MM.1S (cell line): ENCODE measurements around the gene HSPA12B.

Experiments used
- DNase-seq: peaks from one replicate; pipeline ENCODE4 v3.0.0-alpha.2; 2015
- H2AFZ ChIP-seq: fragments of 300-600 bp; sonication (generic); 2 replicates; pipeline ENCODE4 v1.6.0; 2016; ENCODE audit warnings: antibody characterized with exemption, low read length
- H3F3A ChIP-seq: fragments of 300-600 bp; sonication (generic); 2 replicates; pipeline ENCODE4 v1.6.1; 2016; ENCODE audit warnings: mild to moderate bottlenecking, antibody characterized with exemption, low read length, moderate library complexity, mixed read lengths; ENCODE audit not compliant: insufficient read depth
- H3K27ac ChIP-seq: fragments of 300-600 bp; sonication (generic); 2 replicates; pipeline ENCODE4 v1.5.1; 2016; ENCODE audit warnings: mild to moderate bottlenecking, low read length
- H3K27me3 ChIP-seq: fragments of 300-600 bp; sonication (generic); replicated peaks from 2 replicates; pipeline ENCODE4 v1.6.0; 2016; ENCODE audit warnings: low read length; ENCODE audit not compliant: insufficient read depth
- H3K36me3 ChIP-seq: fragments of 300-600 bp; sonication (generic); replicated peaks from 2 replicates; pipeline ENCODE4 v1.6.1; 2016; ENCODE audit warnings: mild to moderate bottlenecking, low read length, mixed read lengths; ENCODE audit not compliant: insufficient read depth
- H3K4me1 ChIP-seq: fragments of 300-600 bp; sonication (generic); 2 replicates; pipeline ENCODE4 v1.6.1; 2016; ENCODE audit warnings: low read length, mixed read lengths
- H3K4me2 ChIP-seq: fragments of 300-600 bp; sonication (generic); 2 replicates; pipeline ENCODE4 v1.6.0; 2016; ENCODE audit warnings: low read depth, low read length
- H3K4me3 ChIP-seq: fragments of 300-600 bp; sonication (generic); 2 replicates; pipeline ENCODE4 v1.5.1; 2016; ENCODE audit warnings: low read length, mixed read lengths
- H3K79me2 ChIP-seq: fragments of 300-600 bp; sonication (generic); 2 replicates; pipeline ENCODE4 v1.6.1; 2016; ENCODE audit warnings: mixed run types, low read length, mixed read lengths
- H3K9ac ChIP-seq: fragments of 300-600 bp; sonication (generic); 2 replicates; pipeline ENCODE4 v1.6.1; 2016; ENCODE audit warnings: low read length, mixed read lengths
- H3K9me2 ChIP-seq: fragments of 300-600 bp; sonication (generic); replicated peaks from 2 replicates; pipeline ENCODE4 v1.6.1; 2016; ENCODE audit warnings: mild to moderate bottlenecking, low read length, mixed read lengths; ENCODE audit not compliant: insufficient read depth
- H3K9me3 ChIP-seq: fragments of 300-600 bp; sonication (generic); replicated peaks from 2 replicates; pipeline ENCODE4 v1.6.1; 2016; ENCODE audit warnings: mild to moderate bottlenecking, low read length, mixed read lengths; ENCODE audit not compliant: insufficient read depth
- H4K20me1 ChIP-seq: fragments of 300-600 bp; sonication (generic); 2 replicates; pipeline ENCODE4 v1.6.1; 2016; ENCODE audit warnings: mild to moderate bottlenecking, low read length, moderate library complexity, mixed read lengths; ENCODE audit not compliant: insufficient read depth
- CTCF ChIP-seq: fragments of 300-600 bp; sonication (generic); IDR thresholded peaks from 2 replicates; pipeline ENCODE4 v1.5.1; 2016; ENCODE audit warnings: antibody characterized with exemption, low read length, mixed read lengths
- EZH2 ChIP-seq: fragments of 300-600 bp; sonication (generic); optimal IDR thresholded peaks from 2 replicates; pipeline ENCODE3; 2017; ENCODE audit warnings: low read depth, mild to moderate bottlenecking, antibody characterized with exemption, low read length, mixed read lengths
- EZH2phosphoT487 ChIP-seq: fragments of 300-600 bp; sonication (generic); IDR thresholded peaks from 2 replicates; pipeline ENCODE4 v1.6.1; 2018; ENCODE audit warnings: antibody characterized with exemption, low read length

The HSPA12B gene

GRCh38 chr20:3755814-3756480 is 23.5 kb downstream of the HSPA12B start:
- H3K9me3 ChIP-seq: no peaks in the 10 kb centered on the region
- no peaks in the 10 kb centered on the region for H3K9me2 ChIP-seq
- no peak overlapping the region for H3K9ac ChIP-seq
- H3K79me2 ChIP-seq: no peaks in the 10 kb centered on the region
- no peak overlapping the region for H3K4me2 ChIP-seq
- TF ChIP-seq EZH2 (no peak), CTCF (no peak), EZH2phosphoT487 (no peak)
- no peaks in the 10 kb centered on the region for H3K4me1 ChIP-seq
- DNase-seq: no peak
- H3K36me3 ChIP-seq: no peaks in the 10 kb centered on the region
- H4K20me1 ChIP-seq: no peaks in the 10 kb centered on the region
- no peak overlapping the region for H3K4me3 ChIP-seq
- H3F3A ChIP-seq: no peaks in the 10 kb centered on the region
- no peak overlapping the region for H3K27ac ChIP-seq
- no peak overlapping the region for H2AFZ ChIP-seq
- H3K27me3 ChIP-seq: no peaks in the 10 kb centered on the region

- H3K36me3 ChIP-seq: no peaks in the 10 kb centered on the region
- no peak for DNase-seq
- no peaks in the 10 kb centered on the region for H3K9me2 ChIP-seq
- H3K4me1 ChIP-seq: no peaks in the 10 kb centered on the region
- no peak overlapping the region for H3K4me2 ChIP-seq
- H2AFZ ChIP-seq: no peak overlapping the region
- no peaks in the 10 kb centered on the region for H3K79me2 ChIP-seq
- H3K27ac ChIP-seq: no peak overlapping the region
- TF ChIP-seq EZH2phosphoT487 (no peak), EZH2 (no peak), CTCF (no peak)
- no peak overlapping the region for H3K4me3 ChIP-seq
- H3K27me3 ChIP-seq: no peaks in the 10 kb centered on the region
- no peaks in the 10 kb centered on the region for H4K20me1 ChIP-seq
- H3F3A ChIP-seq: no peaks in the 10 kb centered on the region
- no peaks in the 10 kb centered on the region for H3K9me3 ChIP-seq
- no peak overlapping the region for H3K9ac ChIP-seq
Observed at GRCh38 chr20:3757268-3757667, 24.8 kb downstream of the HSPA12B start.

GRCh38 chr20:3758566-3758965 is 26.1 kb downstream of the HSPA12B start:
- no peak for DNase-seq
- H3K27ac ChIP-seq: no peak overlapping the region
- no peaks in the 10 kb centered on the region for H3K9me3 ChIP-seq
- no peaks in the 10 kb centered on the region for H4K20me1 ChIP-seq
- no peak overlapping the region for H3K9ac ChIP-seq
- H3K4me3 ChIP-seq: no peak overlapping the region
- H3K36me3 ChIP-seq: no peaks in the 10 kb centered on the region
- H2AFZ ChIP-seq: no peak overlapping the region
- no peaks in the 10 kb centered on the region for H3K9me2 ChIP-seq
- no peak overlapping the region for H3K4me2 ChIP-seq
- H3K4me1 ChIP-seq: no peaks in the 10 kb centered on the region
- no peaks in the 10 kb centered on the region for H3K27me3 ChIP-seq
- no peaks in the 10 kb centered on the region for H3F3A ChIP-seq
- H3K79me2 ChIP-seq: no peaks in the 10 kb centered on the region
- TF ChIP-seq EZH2: no peak
- no peak for TF ChIP-seq CTCF
- TF ChIP-seq EZH2phosphoT487: no peak
